Uterus (tissue), 2 donors: ENCODE results near the gene ZNF804B.

Experiments used
- CTCF ChIP-seq, 4 experiments: fragments of 200-600 bp in 2 of 4; fragments of 450-650 bp in 2 of 4; sonication (generic) in 2 of 4; IDR thresholded peaks; one replicate each; pipeline ENCODE4 v1.5.1; 2016 to 2019; ENCODE audit warnings: antibody characterized with exemption in 4 of 4, mild to moderate bottlenecking in 2 of 4, moderate library complexity in 1 of 4
- POLR2A ChIP-seq, 2 donors: fragments of 450-650 bp; IDR thresholded peaks; one replicate each; pipeline ENCODE4 v1.6.1; 2016; ENCODE audit warnings: antibody characterized with exemption in 2 of 2, mild to moderate bottlenecking in 1 of 2, moderate library complexity in 1 of 2

- TF ChIP-seq CTCF (IDR thresholded peaks at IDR 0.05) (no peak), POLR2A (IDR thresholded peaks at IDR 0.05) (no peak)
Measured at GRCh38 chr7:89182116-89182515, 422.6 kb downstream of the ZNF804B start.
